Measurements from ENCODE around the gene SEC61G.
A peak's percentile ranks its signal among the peaks of the same experiment; 100 is the strongest.

Gene SEC61G
- 21.6 to 27.1 reads per million in 2 donors for total RNA-seq

GRCh38 chr7:54758702-54759592, at the start of gene SEC61G:
Gene SEC61G, minus strand, starts transcription at chr7:54759211. Its CDS starts 1,623 bp downstream, at chr7:54757588.
- peak; percentile 84 to 98 (median 92) for DNase-seq

GRCh38 chr7:54802841-54803240, 43.8 kb upstream of the SEC61G start:
- DNase-seq, result peak in 1 of 5 experiments; percentile 60

- no peak for DNase-seq
Measured at GRCh38 chr7:54802114-54802513, 43.1 kb upstream of the SEC61G start.

GRCh38 chr7:54799792-54800191, 40.8 kb upstream of the SEC61G start:
- DNase-seq, result no peak

GRCh38 chr7:54798530-54798929, 39.5 kb upstream of the SEC61G start:
- DNase-seq, result no peak

GRCh38 chr7:54796853-54797252, 37.8 kb upstream of the SEC61G start:
- no peak for DNase-seq

- no peak for DNase-seq
Measured at GRCh38 chr7:54796150-54796549, 37.1 kb upstream of the SEC61G start.

GRCh38 chr7:54792383-54792782, 33.4 kb upstream of the SEC61G start:
- DNase-seq, result no peak

- peak in 1 of 5 experiments; percentile 66 for DNase-seq
Measured at GRCh38 chr7:54788664-54789063, 29.7 kb upstream of the SEC61G start.

GRCh38 chr7:54785261-54785660, 26.2 kb upstream of the SEC61G start:
- no peak for DNase-seq

- DNase-seq, result no peak
Measured at GRCh38 chr7:54783952-54784351, 24.9 kb upstream of the SEC61G start.

- no peak for DNase-seq
Measured at GRCh38 chr7:54782829-54783228, 23.8 kb upstream of the SEC61G start.

GRCh38 chr7:54782314-54782713, 23.3 kb upstream of the SEC61G start:
- DNase-seq, result no peak

- no peak for DNase-seq
Measured at GRCh38 chr7:54781134-54781920, 22.3 kb upstream of the SEC61G start.

- no peak for DNase-seq
Measured at GRCh38 chr7:54780490-54780889, 21.5 kb upstream of the SEC61G start.

- no peak for DNase-seq
Measured at GRCh38 chr7:54778696-54779540, 19.9 kb upstream of the SEC61G start.

- no peak for DNase-seq
Measured at GRCh38 chr7:54778166-54778565, 19.2 kb upstream of the SEC61G start.

GRCh38 chr7:54774785-54775740, 16.1 kb upstream of the SEC61G start:
- DNase-seq, result no peak

GRCh38 chr7:54773472-54774399, 14.7 kb upstream of the SEC61G start:
- peak; percentile 23 to 67 (median 51) for DNase-seq

GRCh38 chr7:54769203-54769602, 10.2 kb upstream of the SEC61G start:
- DNase-seq, result no peak
